Activated CD8-positive, alpha-beta memory T cell treated with anti-CD3 and anti-CD28 coated beads, Interleukin-2, amount 50 U/mL, for 1 hour (primary cell): Measurements from ENCODE around the gene DENND1B.
"Not testable (repeated sequence)": the region's sequence is repeated elsewhere in the genome, so short reads cannot be mapped to it uniquely, and the experiment has no call there.

Source experiments
- DNase-seq: peaks from one replicate; pipeline ENCODE4 v3.0.0-alpha.2; 2020; ENCODE audit errors: extremely low read depth

Gene DENND1B

GRCh38 chr1:197786280-197786679 is 11.0 kb upstream of the DENND1B start:
- no peak for DNase-seq

- DNase-seq, result no peak
These were observed 8.2 kb upstream of the DENND1B start for GRCh38 chr1:197783510-197783948.

DNA sequence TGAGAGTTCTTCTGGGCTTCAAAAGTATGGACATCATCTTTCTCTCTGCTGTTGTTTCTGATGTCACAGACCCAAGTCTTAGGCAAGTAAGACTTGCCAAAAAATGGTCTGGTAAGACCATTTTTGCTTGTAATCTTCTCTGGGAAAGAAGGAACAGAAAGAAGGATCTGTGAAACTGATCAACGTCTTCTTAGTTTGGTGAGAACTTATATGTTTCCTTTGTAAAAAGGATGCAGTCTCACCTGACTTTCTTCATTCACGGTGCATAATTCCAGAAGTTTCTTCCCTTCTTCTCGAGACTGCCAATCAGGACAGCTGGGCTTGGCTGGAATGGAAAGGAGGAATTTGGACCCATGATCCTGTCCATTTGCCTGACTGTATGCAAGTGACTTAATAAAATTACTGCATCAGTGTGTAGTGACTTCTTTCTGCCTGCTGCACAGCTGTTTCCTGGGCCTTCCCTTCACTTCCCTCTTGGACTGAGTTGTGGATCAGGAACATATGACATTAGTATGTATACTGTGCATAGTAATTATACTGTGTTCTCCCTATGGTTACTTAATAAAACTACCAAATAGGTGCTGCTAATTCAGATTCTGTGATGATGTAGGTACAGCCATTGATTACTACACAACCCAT is 7.6 kb upstream of the DENND1B start:
- DNase-seq, result no peak

- no peak for DNase-seq
These were observed 6.9 kb upstream of the DENND1B start for GRCh38 chr1:197781968-197782721.

GRCh38 chr1:197779921-197780320 is 4.6 kb upstream of the DENND1B start:
- no peak for DNase-seq

GRCh38 chr1:197778366-197778945 is 3.2 kb upstream of the DENND1B start:
- no peak for DNase-seq

- DNase-seq, result no peak
These were observed 1.2 kb upstream of the DENND1B start for GRCh38 chr1:197776351-197777105.

GRCh38 chr1:197774466-197775281 is 606 bp downstream of the DENND1B start:
- no peak for DNase-seq

GRCh38 chr1:197773856-197774255 is 1.4 kb downstream of the DENND1B start:
- no peak for DNase-seq

- DNase-seq, result no peak
These were observed 3.2 kb downstream of the DENND1B start for GRCh38 chr1:197771904-197772556.

DNA sequence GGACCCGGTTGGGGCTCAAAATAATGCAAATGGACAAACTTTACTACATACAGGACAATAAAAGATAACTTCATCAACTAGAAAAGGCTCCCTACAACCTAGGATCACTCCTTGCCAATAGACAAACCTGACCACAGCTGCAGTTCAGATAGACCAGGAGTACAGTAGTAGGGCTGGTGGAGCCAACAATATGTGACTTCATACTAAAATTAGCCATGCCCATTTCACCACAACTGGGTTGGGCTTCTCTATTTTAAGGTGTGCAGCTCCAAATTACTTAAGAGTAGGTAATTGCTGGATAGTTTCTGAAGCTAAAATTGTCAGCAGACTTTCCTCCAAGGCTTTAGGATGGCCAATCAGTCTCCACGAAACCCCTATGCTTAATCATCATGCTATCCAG is 3.9 kb downstream of the DENND1B start:
- DNase-seq, result no peak

DNA sequence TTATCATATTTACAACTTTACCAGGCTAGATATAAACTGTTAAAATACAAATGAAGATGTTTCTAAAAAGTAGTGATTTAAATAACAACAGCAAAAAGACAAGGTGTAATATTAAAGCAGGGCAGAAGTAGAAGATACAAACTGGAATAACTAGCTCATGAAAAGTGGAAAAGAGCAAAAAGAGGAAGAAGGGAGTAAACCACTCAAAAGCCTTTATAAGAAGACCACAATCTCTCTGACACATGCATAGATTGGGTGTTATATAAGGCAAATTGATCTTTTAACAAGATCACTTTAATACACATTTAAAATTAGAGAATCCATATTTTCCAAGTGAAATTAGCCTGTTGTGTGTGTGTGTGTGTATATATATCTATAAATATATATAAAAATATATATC is 5.0 kb downstream of the DENND1B start:
- no peak for DNase-seq

DNA sequence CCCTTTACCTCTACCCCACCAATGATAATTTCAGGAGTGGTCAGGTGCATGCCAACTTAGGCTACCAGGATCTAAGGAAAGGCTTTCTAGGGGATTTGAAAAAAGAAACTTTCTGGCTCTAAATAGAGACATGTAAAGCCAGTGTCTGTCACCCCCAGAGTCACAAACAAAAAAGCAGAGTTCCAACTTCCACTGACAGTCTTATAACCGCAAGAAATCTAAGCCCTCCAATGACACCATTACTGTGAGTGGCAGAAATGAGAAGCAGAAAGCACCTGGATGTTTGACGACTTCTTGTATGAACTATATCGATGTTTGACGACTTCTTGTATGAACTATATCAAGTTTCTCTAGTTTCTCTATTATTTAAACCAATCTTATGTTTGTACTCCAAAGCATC is 6.0 kb downstream of the DENND1B start:
- DNase-seq, result no peak

DNA sequence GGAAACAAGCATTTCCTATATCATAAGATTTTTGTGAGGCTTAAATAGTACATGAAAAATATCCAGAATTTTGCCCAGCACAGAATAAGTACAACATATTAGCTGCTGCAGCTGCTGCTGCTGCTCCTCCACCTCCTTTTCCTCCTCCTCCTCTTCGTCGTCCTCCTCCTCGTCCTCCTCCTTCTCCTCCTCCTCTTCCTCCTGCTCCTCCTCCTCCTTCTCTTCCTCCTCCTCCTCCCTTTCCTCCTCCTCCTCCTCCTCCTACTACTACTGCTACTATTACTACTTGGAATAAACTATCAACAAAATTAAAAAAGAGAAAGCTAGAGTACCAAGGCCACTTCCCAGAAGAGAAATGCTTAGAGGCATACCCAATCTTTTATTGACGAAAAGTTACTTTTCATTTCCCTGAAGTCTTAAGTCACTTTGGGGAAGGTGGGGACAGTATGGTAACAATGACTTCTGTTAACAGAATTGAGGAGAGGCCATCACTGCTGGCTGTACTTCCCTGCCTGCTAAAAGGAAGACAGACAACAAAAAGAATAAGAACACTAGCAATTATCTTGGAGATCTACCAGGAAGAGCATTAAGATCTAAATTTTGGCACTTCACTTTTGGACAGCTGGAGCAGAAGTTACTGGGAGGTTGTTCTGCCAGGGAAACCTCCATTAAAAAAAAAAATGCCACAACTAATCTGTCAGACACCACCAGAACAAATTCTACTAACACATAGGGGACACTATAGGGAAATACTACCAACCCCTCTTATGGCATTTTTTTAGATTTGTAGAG is 7.1 kb downstream of the DENND1B start:
- no peak for DNase-seq

DNA sequence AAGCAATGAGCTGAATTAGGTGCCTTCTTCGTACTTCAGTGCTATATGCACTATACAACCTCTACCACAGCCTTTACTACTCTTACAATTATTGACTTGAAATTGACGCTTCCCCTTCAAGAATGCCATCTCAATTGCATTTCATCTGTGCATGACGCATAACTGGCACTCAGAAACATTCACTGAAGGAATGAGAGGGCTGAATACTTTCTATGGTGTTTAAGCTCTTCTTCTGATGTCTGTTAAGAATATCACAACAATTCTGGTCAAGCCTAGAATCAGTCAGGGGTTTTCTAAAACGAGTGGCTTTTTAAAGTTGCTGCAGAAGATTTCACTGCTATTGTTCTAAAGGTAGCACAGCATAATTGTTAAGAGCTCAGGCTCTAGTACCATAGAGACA is 11.5 kb downstream of the DENND1B start:
- no peak for DNase-seq

DNA sequence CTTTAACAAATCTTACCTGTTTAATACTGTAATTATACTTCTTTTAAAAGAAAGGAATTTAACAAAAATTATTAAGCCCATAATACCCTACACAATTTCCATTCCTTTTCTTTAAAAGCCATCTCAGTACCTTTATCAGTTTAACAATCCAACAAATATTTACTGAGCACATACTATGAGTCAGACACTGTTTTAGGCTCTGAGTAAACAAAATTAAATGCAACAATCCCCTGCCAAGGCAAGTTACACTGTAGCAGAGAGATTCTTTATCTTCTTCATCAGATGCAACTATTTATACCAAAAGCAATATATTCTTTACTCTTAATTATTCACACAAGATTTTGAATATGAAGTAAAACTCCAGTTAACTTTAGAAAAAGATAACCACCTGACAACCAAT is 12.0 kb downstream of the DENND1B start:
- DNase-seq, result no peak

GRCh38 chr1:197761654-197762053 is 13.6 kb downstream of the DENND1B start:
- DNase-seq, result no peak

DNA sequence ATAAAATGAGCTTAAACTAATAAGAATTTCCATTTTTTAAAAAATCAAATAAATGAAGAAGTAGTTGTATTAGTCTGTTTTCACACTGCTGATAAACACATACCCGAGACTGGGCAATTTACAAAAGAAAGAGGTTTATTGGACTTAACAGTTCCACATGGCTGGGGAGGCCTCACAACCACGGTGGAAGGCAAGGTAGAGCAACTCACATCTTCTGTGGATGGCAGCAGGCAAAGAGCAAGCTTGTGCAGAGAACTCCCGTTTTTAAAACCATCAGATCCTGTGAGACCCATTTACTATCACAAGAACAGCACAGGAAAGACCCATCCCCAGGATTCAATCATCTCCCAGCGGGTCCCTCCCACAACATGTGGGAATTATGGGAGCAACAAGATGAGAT is 19.7 kb downstream of the DENND1B start:
- not testable (repeated sequence) for DNase-seq

DNA sequence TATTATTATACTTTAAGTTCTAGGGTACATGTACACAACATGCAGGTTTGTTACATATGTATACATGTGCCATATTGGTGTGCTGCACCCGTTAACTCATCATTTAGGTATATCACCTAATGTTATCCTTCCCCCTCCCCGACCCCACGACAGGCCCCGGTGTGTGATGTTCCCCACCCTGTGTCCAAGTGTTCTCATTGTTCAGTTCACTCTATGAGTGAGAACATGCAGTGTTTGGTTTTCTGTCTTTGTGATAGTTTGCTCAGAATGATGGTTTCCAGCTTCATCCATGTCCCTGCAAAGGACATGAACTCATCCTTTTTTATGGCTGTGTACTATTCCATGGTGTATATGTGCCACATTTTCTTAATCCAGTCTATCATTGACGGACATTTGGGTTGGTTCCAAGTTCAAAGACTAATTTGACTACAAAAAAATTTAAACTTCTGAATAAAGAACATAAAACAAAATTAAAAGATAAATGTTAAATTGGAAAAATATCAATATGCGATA is 22.6 kb downstream of the DENND1B start:
- not testable (repeated sequence) for DNase-seq

DNA sequence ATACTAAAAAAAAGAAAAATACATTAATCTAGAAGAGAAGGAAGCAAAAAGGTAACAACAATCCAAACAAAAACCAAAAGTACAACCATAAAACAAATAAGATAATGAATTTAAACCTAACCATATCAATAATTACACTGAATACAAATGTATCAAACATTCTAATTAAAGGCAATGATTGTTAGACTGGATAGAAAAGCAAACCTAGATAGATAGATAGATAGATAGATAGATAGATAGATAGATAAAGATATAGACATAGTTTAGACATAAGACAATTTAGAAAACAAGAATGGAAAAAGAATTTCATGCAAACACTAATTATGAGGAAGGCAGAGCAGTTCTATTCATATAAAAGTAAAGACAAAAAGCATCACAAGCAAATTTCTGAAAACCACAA is 24.9 kb downstream of the DENND1B start:
- no peak for DNase-seq
